Nephron progenitor cell (in vitro differentiated cells): Measurements from ENCODE around the gene SMIM45.
A peak's percentile ranks its signal among the peaks of the same experiment; 100 is the strongest.

Source experiments
- DNase-seq: peaks from one replicate; pipeline ENCODE4 v3.0.0; 2021
- H3K27ac Mint-ChIP-seq: 2 replicates; pipeline ENCODE4 v1.8.0; 2021; ENCODE audit warnings: mild to moderate bottlenecking, moderate library complexity, mixed read lengths
- H3K27me3 Mint-ChIP-seq: 2 replicates; pipeline ENCODE4 v1.8.0; 2021; ENCODE audit warnings: mild to moderate bottlenecking, low read depth, mixed read lengths; ENCODE audit not compliant: poor library complexity
- H3K36me3 Mint-ChIP-seq: 2 replicates; pipeline ENCODE4 v1.8.0; 2021; ENCODE audit warnings: low read depth, mixed read lengths
- H3K4me1 Mint-ChIP-seq: 2 replicates; pipeline ENCODE4 v1.8.0; 2021; ENCODE audit warnings: mixed read lengths
- H3K4me3 Mint-ChIP-seq: 2 replicates; pipeline ENCODE4 v1.8.0; 2021; ENCODE audit warnings: mild to moderate bottlenecking, moderate library complexity, mixed read lengths
- H3K9me3 Mint-ChIP-seq: 2 replicates; pipeline ENCODE4 v1.8.0; 2021; ENCODE audit warnings: mild to moderate bottlenecking, moderate library complexity, mixed read lengths
- CTCF ChIP-seq: fragments of 200-600 bp; sonication (generic); IDR thresholded peaks from 2 replicates; pipeline ENCODE4 v1.5.0; 2021; ENCODE audit warnings: antibody characterized with exemption

SMIM45 gene

GRCh38 chr22:41919357-41920224, 32.4 kb upstream of the SMIM45 start:
- TF ChIP-seq CTCF, result no peak
- Mint-ChIP-seq H3K9me3 (no peaks in the 10 kb centered on the region), H3K4me3 (peak overlapping the region; percentile 57), H3K36me3 (no peaks in the 10 kb centered on the region), H3K4me1 (peaks cover 17% of the 10 kb centered on the region), H3K27me3 (peaks cover 92% of the 10 kb centered on the region), H3K27ac (no peak overlapping the region)
- DNase-seq, result peak; percentile 90

- peak overlapping the region; percentile 52 for H3K4me3 Mint-ChIP-seq
- peaks cover 4% of the 10 kb centered on the region for H3K36me3 Mint-ChIP-seq
- H3K9me3 Mint-ChIP-seq, result no peaks in the 10 kb centered on the region
- peaks cover 96% of the 10 kb centered on the region for H3K27me3 Mint-ChIP-seq
- no peak for TF ChIP-seq CTCF
- no peak for DNase-seq
- peaks cover 22% of the 10 kb centered on the region for H3K4me1 Mint-ChIP-seq
- no peak overlapping the region for H3K27ac Mint-ChIP-seq
These were observed 31.5 kb upstream of the SMIM45 start for GRCh38 chr22:41920271-41920976.

GRCh38 chr22:41922328-41922727, 29.6 kb upstream of the SMIM45 start:
- H3K4me1 Mint-ChIP-seq, result peaks cover 5% of the 10 kb centered on the region
- H3K27me3 Mint-ChIP-seq, result peaks cover 90% of the 10 kb centered on the region
- H3K27ac Mint-ChIP-seq, result no peak overlapping the region
- TF ChIP-seq CTCF, result no peak
- no peak overlapping the region for H3K4me3 Mint-ChIP-seq
- no peak for DNase-seq
- H3K36me3 Mint-ChIP-seq, result peaks cover 4% of the 10 kb centered on the region
- H3K9me3 Mint-ChIP-seq, result no peaks in the 10 kb centered on the region

GRCh38 chr22:41922940-41923594, 28.9 kb upstream of the SMIM45 start:
- Mint-ChIP-seq H3K27me3 (peaks cover 90% of the 10 kb centered on the region), H3K9me3 (no peaks in the 10 kb centered on the region), H3K4me3 (no peak overlapping the region), H3K4me1 (peaks cover 11% of the 10 kb centered on the region), H3K36me3 (peaks cover 4% of the 10 kb centered on the region), H3K27ac (no peak overlapping the region)
- no peak for TF ChIP-seq CTCF
- no peak for DNase-seq

GRCh38 chr22:41923595-41924276, 28.2 kb upstream of the SMIM45 start:
- Mint-ChIP-seq H3K4me3 (no peak overlapping the region), H3K27me3 (peaks cover 87% of the 10 kb centered on the region), H3K27ac (no peak overlapping the region), H3K9me3 (no peaks in the 10 kb centered on the region), H3K36me3 (peaks cover 4% of the 10 kb centered on the region), H3K4me1 (peaks cover 18% of the 10 kb centered on the region)
- TF ChIP-seq CTCF, result no peak
- DNase-seq, result no peak
